A549 treated with AZD2906 at 1 μM for 4 hours (cell line): Measurements from ENCODE around the gene NRARP. TPM values are rescaled to one million over a fixed set of nuclear protein-coding genes. Genes with fewer than 3 reads are reported as not detected.

ENCODE experiments used
- total RNA-seq: library from RNA; stranded (reverse); fragments of 200-300 nt; extraction: Qiagen RNA extraction; gene quantifications from 5 replicates; pipeline ENCODE4 v1.2.3, GENCODE V29; 2022

NRARP gene
- total RNA-seq = 2.1 to 4.1 TPM (median 3.6 TPM) in 5 replicates

DNA sequence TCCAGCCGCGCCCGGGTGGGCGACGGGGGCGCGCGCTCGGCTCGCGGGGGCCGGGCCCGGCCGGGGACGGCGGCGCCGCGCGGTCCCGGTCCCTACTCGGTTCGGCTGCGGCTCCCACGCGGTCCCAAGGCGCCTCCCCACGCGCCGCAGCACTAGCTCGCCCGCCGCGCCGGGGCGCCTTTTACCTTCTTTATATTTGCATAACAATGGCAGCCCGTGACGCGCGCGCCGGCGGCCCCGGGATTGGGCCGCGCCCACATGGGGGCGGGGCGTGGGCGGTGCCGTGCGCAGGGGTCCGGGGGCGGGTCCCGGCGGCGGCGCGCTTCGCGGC is at the start of gene NRARP:
Gene NRARP (minus strand): TSS at position 154 of the 331 bp plus-strand sequence. CDS start 343 bp downstream, outside the sequence.

DNA sequence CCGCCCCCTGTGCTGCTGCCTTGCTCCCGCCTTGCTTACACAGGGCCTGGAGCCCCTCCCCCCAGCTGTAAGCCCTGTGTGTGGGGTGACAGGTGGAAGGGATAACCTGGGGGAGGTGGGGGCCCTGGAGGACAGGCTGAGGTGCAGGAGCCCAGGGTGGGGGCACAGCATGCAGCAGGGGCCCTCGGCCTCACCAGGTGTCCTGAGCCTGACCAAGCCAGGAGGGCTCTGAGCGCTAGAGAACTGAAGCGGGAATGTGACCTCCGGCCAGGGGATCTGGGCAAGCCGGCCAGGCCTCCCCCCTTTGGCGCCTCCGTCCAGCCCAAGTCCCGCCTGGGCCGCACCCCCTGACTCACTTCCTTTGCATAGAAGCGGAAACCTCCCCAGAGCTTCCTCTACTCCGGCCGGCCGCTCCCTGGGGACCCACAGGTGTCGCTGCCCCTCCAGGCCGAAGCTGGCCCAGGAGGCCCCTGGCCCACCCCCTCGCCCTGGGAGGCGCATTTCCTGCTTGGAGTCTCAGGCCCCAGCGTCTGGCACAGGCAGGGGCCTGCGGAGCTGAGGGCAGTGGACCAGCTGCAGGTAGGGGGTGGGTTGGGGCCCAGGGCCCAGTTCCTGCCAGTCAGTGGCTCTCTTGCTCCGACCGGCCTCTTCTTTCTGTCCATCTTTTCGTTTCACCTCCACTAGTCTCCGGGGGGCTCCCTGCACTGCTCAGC is 24.6 kb downstream of the NRARP start, which contains the start of gene TOR4A:
Gene TOR4A (plus strand): TSS at position 398 of the 713 bp plus-strand sequence. CDS start 964 bp downstream, outside the sequence.

GRCh38 chr9:137254624-137255447 is 47.2 kb downstream of the NRARP start, which contains the start of gene NELFB:
TSS of gene NELFB (plus strand) at chr9:137255327.

DNA sequence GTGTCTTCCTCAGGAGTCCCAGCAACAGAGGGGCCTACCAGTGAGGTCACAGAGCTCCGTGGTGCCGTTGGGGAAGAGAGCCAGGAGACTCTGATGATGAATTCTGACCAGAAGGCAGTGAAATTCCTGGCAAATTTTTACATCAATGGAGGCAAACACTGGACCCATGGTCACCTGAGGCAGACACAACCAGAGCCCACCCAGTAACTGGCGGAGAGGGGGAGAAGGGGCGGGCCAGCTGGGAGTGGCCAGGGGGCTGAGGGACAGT is 50.9 kb downstream of the NRARP start, which contains the start of gene STPG3:
Gene STPG3 (plus strand): TSS at position 93 of the 268 bp plus-strand sequence. CDS start 1 bp downstream, at position 94.

Other genes starting within 250 kb of the NRARP start
- 2.9 to 6.2 TPM (median 5.7 TPM) in 5 replicates for gene ENTPD2, start 248.2 kb downstream of the NRARP start, total RNA-seq
- gene SAPCD2, start 231.7 kb downstream of the NRARP start, total RNA-seq = 14.8 to 26.1 TPM (median 23.7 TPM) in 5 replicates
- 8.9 to 14.8 TPM (median 10.9 TPM) in 5 replicates for gene UAP1L1, start 224.8 kb downstream of the NRARP start, total RNA-seq
- 44.5 to 54.0 TPM (median 52.2 TPM) in 5 replicates for gene MAN1B1, start 215.3 kb downstream of the NRARP start, total RNA-seq
- gene DPP7, start 187.5 kb downstream of the NRARP start, total RNA-seq = 66.9 to 123 TPM (median 112 TPM) in 5 replicates
- 0.11 to 0.91 TPM (median 0.63 TPM) in 5 replicates for gene GRIN1, start 163.1 kb downstream of the NRARP start, total RNA-seq
- gene LRRC26, start 132.2 kb downstream of the NRARP start, total RNA-seq = 0.39 to 1.9 TPM (median 1.2 TPM) in 5 replicates
- not detected in 5 replicates for gene TMEM210, start 130.2 kb downstream of the NRARP start, total RNA-seq
- gene ANAPC2, start 113.7 kb downstream of the NRARP start, total RNA-seq = 21.8 to 36.5 TPM (median 33.4 TPM) in 5 replicates
- gene SSNA1, start 113.6 kb downstream of the NRARP start, total RNA-seq = 98.0 to 157 TPM (median 144 TPM) in 5 replicates
- 8.2 to 12.3 TPM (median 11.7 TPM) in 5 replicates for gene TPRN, start 101.5 kb downstream of the NRARP start, total RNA-seq
- 35.4 to 47.2 TPM (median 45.3 TPM) in 5 replicates for gene TMEM203, start 96.6 kb downstream of the NRARP start, total RNA-seq
- 11.5 to 17.4 TPM (median 15.7 TPM) in 5 replicates for gene NDOR1, start 96.6 kb downstream of the NRARP start, total RNA-seq
- gene RNF208, start 80.0 kb downstream of the NRARP start, total RNA-seq = 0.91 to 2.8 TPM (median 2.1 TPM) in 5 replicates
- 3.0 to 5.0 TPM (median 5.0 TPM) in 5 replicates for gene CYSRT1, start 77.1 kb downstream of the NRARP start, total RNA-seq
- 0.12 to 0.38 TPM (median 0.25 TPM) in 5 replicates for gene RNF224, start 74.8 kb downstream of the NRARP start, total RNA-seq
- 0.03 to 0.15 TPM (median 0.10 TPM) in 4 of 5 replicates, not detected in the other for gene SLC34A3, start 71.4 kb downstream of the NRARP start, total RNA-seq
- gene TUBB4B, start 61.0 kb downstream of the NRARP start, total RNA-seq = 633 to 818 TPM (median 765 TPM) in 5 replicates
- gene STPG3, start 51.0 kb downstream of the NRARP start, total RNA-seq = not detected in 5 replicates
- 46.9 to 62.8 TPM (median 58.2 TPM) in 5 replicates for gene NELFB, start 46.9 kb downstream of the NRARP start, total RNA-seq
- gene TOR4A, start 24.5 kb downstream of the NRARP start, total RNA-seq = 18.3 to 26.4 TPM (median 25.4 TPM) in 5 replicates
- gene EXD3, start 120.9 kb upstream of the NRARP start, total RNA-seq = 4.8 to 6.5 TPM (median 5.7 TPM) in 5 replicates
- 0.71 to 1.8 TPM (median 1.6 TPM) in 5 replicates for gene NOXA1, start 121.1 kb upstream of the NRARP start, total RNA-seq
- 0.07 to 0.24 TPM (median 0.19 TPM) in 5 replicates for gene ENTPD8, start 139.1 kb upstream of the NRARP start, total RNA-seq
- 31.6 to 45.3 TPM (median 40.2 TPM) in 5 replicates for gene NSMF, start 157.1 kb upstream of the NRARP start, total RNA-seq
- 0.44 to 0.80 TPM (median 0.62 TPM) in 5 replicates for gene PNPLA7, start 248.1 kb upstream of the NRARP start, total RNA-seq
- gene MRPL41, start 249.6 kb upstream of the NRARP start, total RNA-seq = 48.3 to 105 TPM (median 92.7 TPM) in 5 replicates